Measurements from ENCODE around the gene SETD3.

SETD3 gene

DNA sequence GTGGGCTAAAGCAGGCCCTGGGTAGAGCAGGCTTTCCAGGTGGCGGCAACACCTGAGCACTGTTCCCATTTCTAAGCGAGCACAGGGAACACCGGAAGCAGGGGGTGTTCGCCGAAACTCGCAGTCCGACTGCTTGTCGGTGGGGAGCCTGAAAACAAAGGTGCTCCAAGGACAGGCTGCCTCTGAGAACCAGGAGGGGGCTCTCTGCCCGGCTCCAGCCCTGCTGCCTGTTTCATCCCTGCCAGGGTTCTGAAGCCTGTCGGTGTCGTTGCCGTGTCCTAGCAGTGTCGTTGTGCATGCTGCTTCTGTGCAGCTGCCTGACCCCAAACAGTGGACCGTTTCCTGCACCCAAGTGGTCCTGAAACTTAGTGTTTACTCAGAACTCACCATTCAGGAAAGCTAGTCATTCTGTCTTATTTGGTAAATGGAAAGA, 22.3 kb upstream of the SETD3 start:
- TF ChIP-seq ZBTB7A (IDR thresholded peaks at IDR 0.05; ENCODE audit: low read depth) (no peak), EP300 (IDR thresholded peaks at IDR 0.05; ENCODE audit: borderline replicate concordance) (no peak), TEAD4 (IDR thresholded peaks at IDR 0.05) (no peak), TCF12 (IDR thresholded peaks at IDR 0.05; ENCODE audit: low read depth) (no peak), RAD21 (IDR thresholded peaks at IDR 0.05; ENCODE audit: low read depth) (no peak), FOXM1 (IDR thresholded peaks at IDR 0.05; ENCODE audit: borderline replicate concordance, low read depth) (no peak), NFIC (IDR thresholded peaks at IDR 0.05) (no peak), TAF1 (IDR thresholded peaks at IDR 0.05; ENCODE audit: low read depth) (no peak)
- TF ChIP-seq, protein P1, sequence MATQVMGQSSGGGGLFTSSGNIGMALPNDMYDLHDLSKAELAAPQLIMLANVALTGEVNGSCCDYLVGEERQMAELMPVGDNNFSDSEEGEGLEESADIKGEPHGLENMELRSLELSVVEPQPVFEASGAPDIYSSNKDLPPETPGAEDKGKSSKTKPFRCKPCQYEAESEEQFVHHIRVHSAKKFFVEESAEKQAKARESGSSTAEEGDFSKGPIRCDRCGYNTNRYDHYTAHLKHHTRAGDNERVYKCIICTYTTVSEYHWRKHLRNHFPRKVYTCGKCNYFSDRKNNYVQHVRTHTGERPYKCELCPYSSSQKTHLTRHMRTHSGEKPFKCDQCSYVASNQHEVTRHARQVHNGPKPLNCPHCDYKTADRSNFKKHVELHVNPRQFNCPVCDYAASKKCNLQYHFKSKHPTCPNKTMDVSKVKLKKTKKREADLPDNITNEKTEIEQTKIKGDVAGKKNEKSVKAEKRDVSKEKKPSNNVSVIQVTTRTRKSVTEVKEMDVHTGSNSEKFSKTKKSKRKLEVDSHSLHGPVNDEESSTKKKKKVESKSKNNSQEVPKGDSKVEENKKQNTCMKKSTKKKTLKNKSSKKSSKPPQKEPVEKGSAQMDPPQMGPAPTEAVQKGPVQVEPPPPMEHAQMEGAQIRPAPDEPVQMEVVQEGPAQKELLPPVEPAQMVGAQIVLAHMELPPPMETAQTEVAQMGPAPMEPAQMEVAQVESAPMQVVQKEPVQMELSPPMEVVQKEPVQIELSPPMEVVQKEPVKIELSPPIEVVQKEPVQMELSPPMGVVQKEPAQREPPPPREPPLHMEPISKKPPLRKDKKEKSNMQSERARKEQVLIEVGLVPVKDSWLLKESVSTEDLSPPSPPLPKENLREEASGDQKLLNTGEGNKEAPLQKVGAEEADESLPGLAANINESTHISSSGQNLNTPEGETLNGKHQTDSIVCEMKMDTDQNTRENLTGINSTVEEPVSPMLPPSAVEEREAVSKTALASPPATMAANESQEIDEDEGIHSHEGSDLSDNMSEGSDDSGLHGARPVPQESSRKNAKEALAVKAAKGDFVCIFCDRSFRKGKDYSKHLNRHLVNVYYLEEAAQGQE (IDR thresholded peaks at IDR 0.05; ENCODE audit: low read depth), result no peak
- TF ChIP-seq, protein P2, sequence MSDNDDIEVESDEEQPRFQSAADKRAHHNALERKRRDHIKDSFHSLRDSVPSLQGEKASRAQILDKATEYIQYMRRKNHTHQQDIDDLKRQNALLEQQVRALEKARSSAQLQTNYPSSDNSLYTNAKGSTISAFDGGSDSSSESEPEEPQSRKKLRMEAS (IDR thresholded peaks at IDR 0.05), result no peak

DNA sequence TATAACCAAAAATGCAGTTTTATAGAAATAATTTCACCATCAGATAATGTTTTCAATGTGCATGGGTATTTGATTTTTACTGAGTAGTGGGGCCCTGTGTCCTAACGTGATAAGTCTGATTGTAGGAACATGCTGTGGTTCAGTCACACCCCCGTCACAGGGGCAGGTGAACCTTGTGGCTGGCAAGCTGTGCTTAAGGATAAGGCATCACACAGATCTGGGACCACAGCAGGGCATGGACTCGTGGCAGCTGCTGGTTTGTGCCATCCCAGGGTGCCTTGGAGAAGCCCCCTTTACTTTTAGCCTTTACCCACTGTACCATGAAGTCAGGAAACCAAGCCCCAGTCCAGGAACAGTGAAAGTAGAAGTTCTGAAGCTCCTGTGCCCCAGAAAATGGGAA, 17.2 kb upstream of the SETD3 start:
- TF ChIP-seq FOXM1 (IDR thresholded peaks at IDR 0.05; ENCODE audit: borderline replicate concordance, low read depth) (no peak), YY1 (IDR thresholded peaks at IDR 0.05; ENCODE audit: low read depth) (no peak), NFIC (IDR thresholded peaks at IDR 0.05) (no peak), TEAD4 (IDR thresholded peaks at IDR 0.05) (no peak), CREB1 (IDR thresholded peaks at IDR 0.05; ENCODE audit: low read depth) (no peak), CEBPB (IDR thresholded peaks at IDR 0.05) (no peak), TCF12 (IDR thresholded peaks at IDR 0.05; ENCODE audit: low read depth) (no peak)
- TF ChIP-seq, protein P3, sequence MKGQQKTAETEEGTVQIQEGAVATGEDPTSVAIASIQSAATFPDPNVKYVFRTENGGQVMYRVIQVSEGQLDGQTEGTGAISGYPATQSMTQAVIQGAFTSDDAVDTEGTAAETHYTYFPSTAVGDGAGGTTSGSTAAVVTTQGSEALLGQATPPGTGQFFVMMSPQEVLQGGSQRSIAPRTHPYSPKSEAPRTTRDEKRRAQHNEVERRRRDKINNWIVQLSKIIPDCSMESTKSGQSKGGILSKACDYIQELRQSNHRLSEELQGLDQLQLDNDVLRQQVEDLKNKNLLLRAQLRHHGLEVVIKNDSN (IDR thresholded peaks at IDR 0.05), result no peak
- TF ChIP-seq, protein P2 (IDR thresholded peaks at IDR 0.05), result no peak
- TF ChIP-seq, protein P1 (IDR thresholded peaks at IDR 0.05; ENCODE audit: low read depth), result no peak

DNA sequence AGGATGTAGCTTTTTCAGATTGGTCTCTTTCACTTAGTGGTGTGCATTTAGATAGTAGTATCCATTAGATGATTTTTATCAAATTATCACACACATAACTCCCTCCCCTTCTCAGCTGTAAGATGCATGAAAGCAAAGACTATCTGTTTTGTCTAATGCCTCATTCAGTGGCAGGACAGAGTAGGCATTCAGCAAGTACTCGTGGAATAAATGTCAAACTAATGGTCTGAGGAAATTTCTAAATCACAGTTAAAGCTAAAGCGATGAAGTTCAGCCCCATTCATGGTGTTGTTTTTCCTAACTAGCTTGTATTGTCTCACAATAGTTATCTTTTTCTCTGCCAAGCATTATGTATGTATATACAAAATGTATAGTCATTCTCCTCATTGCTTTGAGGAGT, 16.7 kb upstream of the SETD3 start:
- TF ChIP-seq, protein P1 (IDR thresholded peaks at IDR 0.05; ENCODE audit: low read depth), result no peak
- TF ChIP-seq CEBPB (IDR thresholded peaks at IDR 0.05) (no peak), YY1 (IDR thresholded peaks at IDR 0.05; ENCODE audit: low read depth) (no peak), CREB1 (IDR thresholded peaks at IDR 0.05; ENCODE audit: low read depth) (no peak), FOXM1 (IDR thresholded peaks at IDR 0.05; ENCODE audit: borderline replicate concordance, low read depth) (no peak)
- TF ChIP-seq, protein P3 (IDR thresholded peaks at IDR 0.05), result no peak

DNA sequence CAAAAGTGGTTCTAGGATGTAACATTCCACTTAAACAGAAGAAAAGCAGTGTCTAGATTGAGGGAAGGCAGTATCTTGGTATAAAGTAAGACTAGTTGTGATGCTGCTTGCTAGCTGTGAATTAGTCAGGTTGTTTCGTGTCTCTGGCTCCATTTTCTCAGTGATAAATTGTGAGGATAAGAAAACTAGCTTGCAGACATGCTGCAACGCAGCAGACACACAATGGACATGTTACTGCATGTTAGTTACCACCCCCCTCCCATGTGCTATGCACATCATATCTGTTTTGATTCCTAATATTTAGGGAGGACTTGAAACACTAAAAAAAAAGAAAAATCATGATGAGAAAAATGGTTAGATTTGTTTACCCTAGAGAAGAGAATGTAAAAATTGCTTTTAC, 3.4 kb upstream of the SETD3 start:
- no peak for TF ChIP-seq CEBPB (IDR thresholded peaks at IDR 0.05)
- TF ChIP-seq, protein P2 (IDR thresholded peaks at IDR 0.05), result no peak

DNA sequence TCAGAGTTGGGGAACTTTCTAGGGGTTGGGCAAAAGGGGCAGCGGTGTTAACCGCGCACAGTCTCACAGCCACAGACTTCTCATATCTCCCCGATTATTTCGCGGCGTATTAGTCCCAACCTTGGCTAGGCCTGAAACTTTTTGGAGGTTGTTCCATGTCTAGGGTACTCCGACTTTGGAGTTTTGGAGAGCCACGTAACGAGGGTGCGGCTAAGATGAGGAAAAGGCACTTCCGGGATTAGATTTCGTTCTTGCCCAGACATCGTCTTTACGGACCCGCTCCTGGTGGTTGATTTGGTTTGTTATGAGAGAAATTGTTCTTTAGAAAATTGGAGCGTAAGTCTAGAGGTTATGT, 1.1 kb upstream of the SETD3 start:
- TF ChIP-seq, protein P1 (IDR thresholded peaks at IDR 0.05; ENCODE audit: low read depth), result no peak
- TF ChIP-seq RAD21 (IDR thresholded peaks at IDR 0.05; ENCODE audit: low read depth) (no peak), CEBPB (IDR thresholded peaks at IDR 0.05) (no peak), EP300 (IDR thresholded peaks at IDR 0.05; ENCODE audit: borderline replicate concordance) (no peak)

Measured in Ishikawa (cell line).